HG03025 (cell line): ENCODE data around the gene STXBP2.

Source experiments
- ATAC-seq: cut with Tn5 transposase; IDR thresholded peaks from one replicate; pipeline ENCODE4 v1.9.1; 2021; ENCODE audit warnings: mild to moderate bottlenecking, moderate library complexity; ENCODE audit not compliant: unreplicated experiment, low FRiP score

The STXBP2 gene

GRCh38 chr19:7612282-7613274 lies 24.3 kb upstream of the STXBP2 start:
- ATAC-seq: no peak

DNA sequence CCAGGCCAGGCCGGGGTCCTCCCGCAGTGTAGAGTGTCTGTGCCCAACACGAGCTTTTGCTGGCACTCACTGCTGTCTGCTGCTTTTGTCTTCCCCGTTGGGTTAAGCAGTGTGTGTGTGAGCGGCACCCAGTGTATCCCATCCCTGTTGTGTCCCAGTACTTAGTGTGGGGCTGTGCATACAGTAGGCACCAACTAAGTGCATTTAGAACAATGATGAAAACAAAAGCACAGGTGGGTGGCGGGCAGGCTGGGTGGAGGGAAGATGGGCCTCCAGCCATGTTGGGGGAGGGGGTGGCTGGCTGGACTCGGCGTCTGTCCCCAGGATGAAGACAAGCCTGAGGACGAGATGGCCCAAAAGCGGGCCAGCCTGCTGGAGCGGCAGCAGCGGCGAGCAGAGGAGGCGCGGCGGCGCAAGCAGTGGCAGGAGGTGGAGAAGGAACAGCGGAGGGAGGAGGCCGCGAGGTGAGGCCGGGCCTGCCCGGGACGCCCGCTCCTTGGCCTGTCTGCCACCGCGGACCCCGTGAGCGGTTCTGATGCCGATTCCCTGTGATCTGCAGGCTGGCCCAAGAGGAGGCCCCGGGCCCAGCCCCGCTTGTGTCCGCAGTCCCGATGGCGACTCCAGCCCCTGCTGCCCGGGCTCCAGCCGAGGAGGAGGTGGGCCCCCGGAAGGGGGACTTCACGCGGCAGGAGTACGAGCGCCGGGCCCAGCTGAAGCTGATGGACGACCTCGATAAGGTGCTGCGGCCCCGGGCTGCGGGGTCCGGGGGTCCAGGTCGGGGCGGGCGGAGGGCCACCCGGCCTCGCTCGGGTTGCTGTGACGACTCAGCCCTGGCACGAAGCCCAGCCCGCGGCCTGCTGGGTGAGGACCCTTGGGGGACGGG lies 21.8 kb upstream of the STXBP2 start:
- ATAC-seq: no peak

GRCh38 chr19:7617172-7617571 lies 19.7 kb upstream of the STXBP2 start:
- no peak for ATAC-seq

- ATAC-seq: no peak
Measured at GRCh38 chr19:7617735-7618134, 19.2 kb upstream of the STXBP2 start.

DNA sequence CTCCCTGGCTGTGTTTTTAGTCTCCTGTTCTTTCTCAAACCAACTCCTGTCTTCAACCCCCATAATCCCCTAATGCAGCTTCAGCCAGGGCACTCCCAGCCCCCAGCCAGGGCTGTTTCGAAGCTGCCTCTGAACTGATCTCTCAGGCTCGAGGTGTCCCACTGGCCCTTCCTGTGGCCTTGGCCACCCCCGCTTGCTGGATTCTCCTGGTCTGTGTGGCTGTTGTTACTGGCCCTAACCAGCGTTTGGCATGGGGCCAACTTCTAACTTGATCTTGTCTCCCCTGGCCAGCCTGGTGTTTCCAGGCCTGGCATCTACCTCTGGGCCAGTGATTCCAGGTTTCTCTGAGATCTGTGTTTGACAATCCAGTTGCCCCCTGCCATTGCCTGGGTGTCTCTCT lies 18.6 kb upstream of the STXBP2 start:
- no peak for ATAC-seq

- no peak for ATAC-seq
Measured at GRCh38 chr19:7618771-7619510, 18.0 kb upstream of the STXBP2 start.

- no peak for ATAC-seq
Measured at GRCh38 chr19:7619671-7620441, 17.1 kb upstream of the STXBP2 start.

DNA sequence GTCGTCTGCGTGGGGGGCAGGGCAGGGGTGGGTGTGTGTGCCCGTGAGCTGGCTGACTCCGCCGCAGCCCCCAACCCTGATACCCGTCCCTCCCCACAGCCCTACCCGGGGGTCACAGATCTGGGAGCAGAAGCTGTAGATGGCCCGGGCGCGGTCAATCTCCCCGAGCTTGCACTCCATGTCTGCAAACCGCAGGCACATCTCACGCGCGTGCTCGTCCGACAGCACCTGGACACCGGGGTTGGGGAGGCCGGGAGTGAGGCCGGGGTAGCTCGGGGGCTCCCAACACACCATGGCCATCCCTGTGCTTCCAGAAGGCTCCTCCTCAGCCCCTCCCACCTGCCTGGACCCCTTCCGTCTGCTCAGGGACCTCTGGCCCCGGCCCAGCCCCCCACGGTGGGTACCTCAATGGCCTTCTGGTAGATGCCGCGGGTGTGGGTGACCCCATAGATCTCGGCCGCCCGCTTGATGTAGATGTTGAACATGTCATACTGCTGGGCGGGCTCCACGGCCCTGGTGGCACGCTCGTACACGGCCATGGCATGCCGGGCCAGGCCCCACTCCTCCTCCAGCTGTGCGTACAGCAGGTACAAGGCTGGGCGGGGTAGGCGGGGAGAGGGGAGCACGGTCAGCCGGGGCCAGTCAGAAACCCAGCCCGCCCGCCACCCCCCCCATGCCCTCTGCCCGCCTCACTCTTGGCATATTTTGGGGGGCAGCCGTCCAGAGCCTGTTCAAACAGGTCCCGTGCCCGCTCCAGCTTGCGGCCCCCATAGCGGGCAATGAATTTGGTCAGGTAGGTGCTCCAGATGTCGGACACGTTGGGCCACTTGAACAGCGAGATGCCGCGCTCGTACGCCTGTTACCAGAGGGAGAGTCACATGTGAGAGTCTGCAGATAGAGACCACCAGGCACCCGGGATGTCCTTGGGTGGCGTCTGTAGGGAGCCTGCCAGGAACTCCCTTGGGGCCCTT lies 16.2 kb upstream of the STXBP2 start:
- no peak for ATAC-seq

- no peak for ATAC-seq
Measured at GRCh38 chr19:7622933-7623685, 13.8 kb upstream of the STXBP2 start.

DNA sequence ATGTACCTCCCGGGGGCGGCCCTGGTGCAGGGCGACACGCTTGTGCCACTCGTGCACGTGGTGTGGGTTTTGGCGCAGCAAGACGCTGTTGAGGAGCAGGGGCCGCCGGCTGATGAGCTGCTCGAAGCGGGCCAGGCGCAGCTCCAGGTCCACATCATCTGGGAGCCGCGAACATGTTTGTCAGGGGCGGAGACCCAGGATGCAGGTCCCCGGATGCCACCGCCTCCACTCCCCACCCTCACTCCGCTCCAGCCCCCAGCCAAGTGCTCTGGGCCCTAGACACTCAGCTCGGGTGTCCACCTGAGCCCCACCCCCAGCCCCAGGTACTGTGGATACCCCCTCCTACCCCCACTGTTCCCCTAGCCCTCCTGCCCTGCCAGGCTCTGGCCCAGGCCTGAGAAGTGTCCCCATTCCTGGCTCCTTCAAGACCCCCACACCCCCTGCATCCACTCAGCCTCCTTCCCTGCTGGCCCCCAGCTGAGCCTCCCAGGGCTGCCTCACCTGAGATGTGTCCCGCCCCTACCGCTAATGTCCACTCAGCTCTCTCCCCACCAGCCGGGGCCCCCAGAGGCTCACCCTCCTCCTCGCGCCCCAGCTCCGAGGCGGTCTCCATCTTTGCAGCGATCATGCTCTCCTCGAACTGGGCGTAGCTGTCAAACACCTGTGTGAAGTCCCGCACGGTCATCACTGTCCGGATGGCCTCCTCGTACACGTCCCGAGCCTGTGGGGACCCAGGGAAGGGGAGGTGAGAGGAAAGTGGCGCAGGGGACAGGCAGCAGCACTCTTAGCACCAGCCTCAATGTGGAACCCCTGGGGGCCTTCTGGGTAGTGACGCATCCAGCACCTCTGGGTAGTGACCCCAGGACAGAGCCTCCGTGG lies 12.9 kb upstream of the STXBP2 start:
- ATAC-seq: no peak

GRCh38 chr19:7624810-7625209 lies 12.1 kb upstream of the STXBP2 start:
- no peak for ATAC-seq

DNA sequence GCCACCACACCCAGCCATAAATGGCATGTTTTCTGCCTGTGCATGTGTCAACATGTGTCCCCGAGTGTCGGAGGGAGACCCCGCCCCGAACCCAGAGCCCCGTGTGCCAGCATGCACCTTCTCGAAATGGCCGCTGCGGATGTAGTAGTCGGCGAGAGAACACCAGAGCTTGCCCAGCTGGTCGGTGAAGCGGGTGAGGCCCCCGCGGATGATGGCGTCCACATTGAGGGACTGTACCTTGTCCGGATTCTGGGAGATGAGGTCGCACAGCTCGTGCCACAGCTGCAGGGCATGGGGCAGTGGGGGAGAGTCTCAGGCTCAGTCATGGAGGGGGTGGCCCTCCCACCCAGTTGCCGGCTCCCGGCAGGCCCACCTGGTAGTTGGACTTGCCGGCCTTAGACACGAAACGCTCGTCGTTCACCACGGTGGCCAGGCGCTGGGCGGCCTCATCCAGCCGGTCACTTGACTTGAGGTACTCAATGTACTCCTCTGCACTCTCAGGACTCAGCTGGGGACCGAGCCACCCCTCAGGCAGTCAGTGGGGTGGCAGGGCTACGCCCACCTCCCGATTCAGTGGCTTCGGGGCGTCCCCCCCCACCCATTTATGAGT lies 11.0 kb upstream of the STXBP2 start:
- no peak for ATAC-seq

- ATAC-seq: no peak
Measured at GRCh38 chr19:7627166-7627565, 9.7 kb upstream of the STXBP2 start.

DNA sequence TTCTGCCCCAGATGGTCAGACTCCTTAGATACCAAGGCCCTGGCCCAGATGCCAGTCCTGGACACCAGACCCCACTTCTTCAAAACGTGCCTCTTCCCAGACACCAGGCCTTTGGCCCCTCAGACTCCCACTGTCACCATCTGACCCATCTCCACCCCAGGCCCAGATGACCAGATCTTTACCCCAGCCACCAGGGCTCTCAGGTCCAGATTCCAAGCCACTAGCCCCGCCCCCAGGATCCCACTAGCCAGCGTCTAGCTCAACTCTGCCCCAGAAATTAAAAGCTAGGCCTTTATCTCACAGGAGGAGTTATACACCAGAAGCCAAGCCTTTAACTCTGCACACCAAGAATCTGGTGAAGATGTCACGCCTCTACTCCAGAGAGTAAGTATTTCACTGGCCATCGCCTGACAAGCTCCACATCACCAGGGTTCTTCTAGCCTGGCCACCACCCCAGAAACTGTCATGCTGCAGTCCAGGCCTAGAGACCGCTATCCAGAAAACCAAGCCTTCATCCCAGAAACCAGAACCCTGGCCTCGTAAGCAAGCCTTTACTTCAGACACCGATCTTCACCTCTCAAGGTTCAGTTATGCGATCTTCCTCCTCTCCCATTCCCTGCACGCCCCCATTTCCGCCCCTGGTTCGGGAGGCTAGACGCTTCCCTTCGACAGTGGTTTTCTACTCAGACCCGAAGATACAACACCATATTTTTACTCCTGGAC lies 8.2 kb upstream of the STXBP2 start:
- no peak for ATAC-seq

- ATAC-seq: no peak
Measured at GRCh38 chr19:7629347-7630054, 7.4 kb upstream of the STXBP2 start, which contains the start of the genes PET100 and XAB2. Gene PET100 (plus strand): TSS chr19:7629793. CDS start chr19:7629834, 41 bp downstream. Gene XAB2 (minus strand): TSS chr19:7629545. CDS start chr19:7629527, 18 bp downstream.
